ENCODE results near the gene TMEM37.

DNA sequence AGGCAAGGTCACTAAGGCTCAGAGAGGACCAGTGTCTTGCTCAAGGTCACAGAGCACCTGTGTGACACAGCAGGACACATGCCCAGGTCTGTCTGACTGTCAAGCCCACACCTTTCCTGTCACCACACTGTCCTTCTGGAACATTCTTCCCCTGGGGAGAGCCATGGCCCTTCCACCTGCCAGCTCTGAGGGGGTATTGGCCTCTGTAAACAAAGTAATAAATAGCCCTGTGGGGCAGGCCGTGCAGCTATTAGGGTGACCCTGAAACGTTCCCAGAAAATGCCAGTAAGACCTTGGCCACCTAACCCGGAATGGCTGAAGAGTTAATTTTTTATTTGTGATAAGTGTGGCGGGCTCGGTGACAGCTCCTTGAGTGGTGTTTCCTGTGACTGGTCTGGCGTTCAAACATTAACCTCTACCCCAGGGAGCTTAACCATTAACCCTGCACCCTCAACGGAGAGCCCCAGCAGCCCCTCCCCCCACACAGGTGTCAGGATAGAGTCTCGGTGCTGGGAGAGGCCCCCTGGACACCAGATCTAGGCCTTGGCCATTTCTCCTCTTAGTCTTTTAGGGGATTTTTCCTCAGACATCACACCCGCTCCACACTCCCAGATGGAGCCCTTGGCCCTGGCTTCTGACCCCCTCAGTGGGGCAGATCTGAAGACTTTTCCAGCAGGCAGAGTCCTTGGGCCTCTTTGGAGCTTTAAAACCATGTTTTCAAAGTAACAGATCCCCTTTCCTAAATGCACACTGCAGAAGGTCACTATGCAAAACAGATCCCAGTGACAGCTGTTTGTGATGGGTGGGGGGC is 56.0 kb downstream of the TMEM37 start:
- TF ChIP-seq, protein P1, sequence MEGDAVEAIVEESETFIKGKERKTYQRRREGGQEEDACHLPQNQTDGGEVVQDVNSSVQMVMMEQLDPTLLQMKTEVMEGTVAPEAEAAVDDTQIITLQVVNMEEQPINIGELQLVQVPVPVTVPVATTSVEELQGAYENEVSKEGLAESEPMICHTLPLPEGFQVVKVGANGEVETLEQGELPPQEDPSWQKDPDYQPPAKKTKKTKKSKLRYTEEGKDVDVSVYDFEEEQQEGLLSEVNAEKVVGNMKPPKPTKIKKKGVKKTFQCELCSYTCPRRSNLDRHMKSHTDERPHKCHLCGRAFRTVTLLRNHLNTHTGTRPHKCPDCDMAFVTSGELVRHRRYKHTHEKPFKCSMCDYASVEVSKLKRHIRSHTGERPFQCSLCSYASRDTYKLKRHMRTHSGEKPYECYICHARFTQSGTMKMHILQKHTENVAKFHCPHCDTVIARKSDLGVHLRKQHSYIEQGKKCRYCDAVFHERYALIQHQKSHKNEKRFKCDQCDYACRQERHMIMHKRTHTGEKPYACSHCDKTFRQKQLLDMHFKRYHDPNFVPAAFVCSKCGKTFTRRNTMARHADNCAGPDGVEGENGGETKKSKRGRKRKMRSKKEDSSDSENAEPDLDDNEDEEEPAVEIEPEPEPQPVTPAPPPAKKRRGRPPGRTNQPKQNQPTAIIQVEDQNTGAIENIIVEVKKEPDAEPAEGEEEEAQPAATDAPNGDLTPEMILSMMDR (conservative IDR thresholded peaks at IDR 0.05; ENCODE audit: low read depth, low read length) = no peak
- no peak for TF ChIP-seq EZH2 (IDR thresholded peaks at IDR 0.05; ENCODE audit: borderline replicate concordance, low read depth, low read length, poor library complexity, severe bottlenecking)
